SKM-1 treated with dmso at 0.1 percent for 144 hours (cell line): ENCODE results near the gene TMF1.
A peak's percentile ranks its signal among the peaks of the same experiment; 100 is the strongest.

ENCODE experiments used
- DNase-seq: peaks from one replicate; lab custom pipeline; 2025; ENCODE audit not compliant: unreplicated experiment; lab: John Stamatoyannopoulos, UW

TMF1 gene

GRCh38 chr3:68984011-68984530 is 68.1 kb downstream of the TMF1 start:
- DNase-seq, result no peak

GRCh38 chr3:68977486-68978167 is 74.5 kb downstream of the TMF1 start:
- DNase-seq, result no peak

DNA sequence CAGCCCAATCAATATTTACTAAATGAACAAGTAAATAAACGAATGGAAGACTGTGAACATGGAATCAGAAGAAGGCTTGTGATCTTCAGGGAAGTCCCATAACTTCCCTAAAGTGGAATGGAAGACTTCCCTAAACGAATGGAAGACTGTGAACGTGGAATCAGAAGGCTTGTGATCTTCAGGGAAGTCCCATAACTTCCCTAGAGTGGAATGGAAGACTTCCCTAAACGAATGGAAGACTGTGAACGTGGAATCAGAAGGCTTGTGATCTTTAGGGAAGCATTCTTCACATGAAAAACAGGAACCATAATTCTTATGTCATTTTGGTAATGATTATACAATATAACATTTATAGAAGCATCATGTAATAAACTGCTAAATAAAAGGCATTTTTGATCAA is 77.4 kb downstream of the TMF1 start:
- no peak for DNase-seq

DNA sequence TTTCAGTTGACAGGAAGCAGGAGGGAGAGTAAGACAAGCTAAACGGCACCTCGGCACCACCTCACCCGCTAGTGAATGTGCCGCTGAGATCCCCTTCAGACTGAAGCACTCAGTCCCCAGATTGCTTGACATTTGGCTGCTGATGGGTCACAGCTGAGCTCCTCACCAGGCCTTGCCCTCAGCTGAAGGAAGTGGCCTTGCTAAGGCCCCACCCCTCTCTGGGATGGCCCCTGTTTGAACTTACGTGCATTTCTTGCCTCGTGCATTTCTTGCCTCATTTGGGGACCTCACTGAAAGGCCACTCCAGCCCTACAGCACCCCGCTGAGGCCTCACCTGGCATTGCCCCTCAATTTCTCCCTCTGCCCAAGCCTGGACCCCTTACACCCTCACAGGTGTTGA is 78.5 kb downstream of the TMF1 start:
- DNase-seq, result no peak

- peak; percentile 15 for DNase-seq
These were observed 79.7 kb downstream of the TMF1 start for GRCh38 chr3:68972358-68972979.
